Measurements from ENCODE around the gene EGF.

GRCh38 chr4:109989044-109989443 lies 76.4 kb downstream of the EGF start:
- no peak for TF ChIP-seq POLR2A (IDR thresholded peaks at IDR 0.05; ENCODE audit: low read length)
- no peak for TF ChIP-seq GATA1 (IDR thresholded peaks at IDR 0.05; ENCODE audit: low read depth, low read length)

All from erythroblast (primary cell).